Measurements from ENCODE around the gene PTPN22. TPM values are rescaled to one million over a fixed set of nuclear protein-coding genes. Genes with fewer than 3 reads are reported as not detected.

Gene PTPN22
- total RNA-seq, 2 experiments from 2014 or later = 54.0 to 56.0 TPM

DNA sequence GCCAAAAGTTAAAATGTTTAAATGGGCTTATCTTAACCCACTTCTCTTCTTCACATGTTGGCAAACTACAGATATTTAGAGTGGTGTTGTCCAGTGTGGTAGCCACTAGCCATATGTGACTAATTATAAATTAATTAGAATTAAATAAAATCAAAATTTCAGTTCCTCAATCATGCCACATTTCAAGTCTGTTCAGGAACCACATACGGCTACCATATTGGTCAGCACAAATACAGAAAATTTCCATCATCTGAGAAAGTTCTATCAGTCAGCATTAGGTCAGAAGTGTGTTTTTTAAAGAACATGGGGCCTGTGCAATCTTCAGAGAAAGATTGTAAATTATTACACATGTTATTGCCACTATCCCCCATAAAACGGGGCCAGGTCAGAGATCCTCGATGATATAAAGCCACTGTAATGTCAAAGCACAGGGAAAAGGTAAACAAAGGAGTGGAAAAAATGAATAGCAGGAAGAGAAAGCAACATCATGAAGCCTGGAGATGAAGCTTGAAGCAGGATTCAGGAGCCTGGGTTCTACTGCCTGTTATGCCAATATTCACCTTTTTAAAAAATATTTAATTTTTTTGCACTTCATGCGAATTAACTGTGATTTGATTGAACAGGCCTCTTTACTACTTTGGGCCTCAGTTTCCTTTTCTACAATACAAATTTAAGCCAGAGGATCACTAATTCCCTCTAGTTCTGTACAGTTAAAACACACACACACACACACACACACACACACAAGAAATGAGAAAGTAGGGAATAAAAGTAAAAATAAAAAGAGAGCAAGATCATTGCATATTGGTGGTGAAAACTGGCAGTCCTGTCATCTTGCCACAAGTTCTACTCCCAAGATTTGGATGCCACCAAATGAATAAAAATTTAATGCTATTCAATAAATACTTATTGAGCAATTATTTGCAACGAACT is 61.6 kb downstream of the PTPN22 start:
- Mint-ChIP-seq H3K4me1 (ENCODE audit: low read depth) (peaks cover 48% of the 10 kb centered on the region), H3K27me3 (no peaks in the 10 kb centered on the region), H3K27ac (peak overlapping the region; percentile 79), H3K9me3 (no peaks in the 10 kb centered on the region), H3K4me3 (peak overlapping the region; percentile 96), H3K36me3 (ENCODE audit: low read depth) (peaks cover 20% of the 10 kb centered on the region)
- TF ChIP-seq, protein P1, sequence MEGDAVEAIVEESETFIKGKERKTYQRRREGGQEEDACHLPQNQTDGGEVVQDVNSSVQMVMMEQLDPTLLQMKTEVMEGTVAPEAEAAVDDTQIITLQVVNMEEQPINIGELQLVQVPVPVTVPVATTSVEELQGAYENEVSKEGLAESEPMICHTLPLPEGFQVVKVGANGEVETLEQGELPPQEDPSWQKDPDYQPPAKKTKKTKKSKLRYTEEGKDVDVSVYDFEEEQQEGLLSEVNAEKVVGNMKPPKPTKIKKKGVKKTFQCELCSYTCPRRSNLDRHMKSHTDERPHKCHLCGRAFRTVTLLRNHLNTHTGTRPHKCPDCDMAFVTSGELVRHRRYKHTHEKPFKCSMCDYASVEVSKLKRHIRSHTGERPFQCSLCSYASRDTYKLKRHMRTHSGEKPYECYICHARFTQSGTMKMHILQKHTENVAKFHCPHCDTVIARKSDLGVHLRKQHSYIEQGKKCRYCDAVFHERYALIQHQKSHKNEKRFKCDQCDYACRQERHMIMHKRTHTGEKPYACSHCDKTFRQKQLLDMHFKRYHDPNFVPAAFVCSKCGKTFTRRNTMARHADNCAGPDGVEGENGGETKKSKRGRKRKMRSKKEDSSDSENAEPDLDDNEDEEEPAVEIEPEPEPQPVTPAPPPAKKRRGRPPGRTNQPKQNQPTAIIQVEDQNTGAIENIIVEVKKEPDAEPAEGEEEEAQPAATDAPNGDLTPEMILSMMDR (IDR thresholded peaks at IDR 0.05) = no peak
- ATAC-seq (no peak), DNase-seq (no peak)
- CTCF ChIA-PET = no interaction called here
- POLR2A ChIA-PET = no interaction called here
- intact Hi-C loops (cut with micrococcal nuclease) = loop anchor here (2.0 kb wide), 1 partner anchor 27 kb away; no protein-coding TSS in a partner anchor

GRCh38 chr1:113808450-113809195 is 62.9 kb downstream of the PTPN22 start:
- CTCF ChIA-PET = no interaction called here
- peaks cover 20% of the 10 kb centered on the region for H3K36me3 Mint-ChIP-seq (ENCODE audit: low read depth)
- H3K9me3 Mint-ChIP-seq = no peaks in the 10 kb centered on the region
- peaks cover 58% of the 10 kb centered on the region for H3K4me1 Mint-ChIP-seq (ENCODE audit: low read depth)
- DNase-seq (no peak), ATAC-seq (no peak)
- intact Hi-C loops (cut with micrococcal nuclease) = no loop called here
- H3K27ac Mint-ChIP-seq = peak overlapping the region; percentile 42
- no peaks in the 10 kb centered on the region for H3K27me3 Mint-ChIP-seq
- TF ChIP-seq, protein P1 (IDR thresholded peaks at IDR 0.05) = no peak
- POLR2A ChIA-PET = interaction anchor here (1.1 kb wide), 1 partner anchor 28 kb away, joined by 4 read pairs; no protein-coding TSS in a partner anchor
- peak overlapping the region; percentile 96 for H3K4me3 Mint-ChIP-seq

DNA sequence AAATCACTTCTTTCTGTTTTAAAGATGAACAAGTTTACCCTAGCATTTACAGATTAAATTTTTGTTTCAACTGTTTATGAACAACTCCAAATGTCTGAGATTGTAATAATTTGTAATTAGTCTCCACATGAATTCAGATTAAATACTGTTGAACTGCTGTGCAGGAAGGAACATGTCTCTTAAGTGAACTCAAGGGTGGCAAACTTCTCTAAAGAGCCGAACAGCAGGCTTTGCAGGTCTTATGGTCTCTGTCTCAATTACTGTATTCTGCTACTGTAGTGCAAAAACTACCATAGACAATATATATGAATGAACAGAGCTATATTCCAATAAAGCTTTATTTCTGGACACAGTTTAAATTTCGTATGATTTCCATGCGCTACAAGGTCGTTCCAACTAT is 65.9 kb downstream of the PTPN22 start:
- Mint-ChIP-seq H3K4me1 (ENCODE audit: low read depth) (peaks cover 79% of the 10 kb centered on the region), H3K36me3 (ENCODE audit: low read depth) (peaks cover 24% of the 10 kb centered on the region), H3K27ac (no peak overlapping the region), H3K4me3 (no peak overlapping the region), H3K9me3 (no peaks in the 10 kb centered on the region), H3K27me3 (no peaks in the 10 kb centered on the region)
- ChIA-PET CTCF (no interaction called here), POLR2A (interaction anchor here (0.7 to 1.6 kb wide), 4 partner anchors 32 to 152 kb away, joined by 3 to 5 read pairs (median 4); partner anchors contain the start of gene PHTF1)
- TF ChIP-seq, protein P1 (IDR thresholded peaks at IDR 0.05) = no peak
- no peak for ATAC-seq
- intact Hi-C loops (cut with micrococcal nuclease) = no loop called here
- no peak for DNase-seq

- intact Hi-C loops (cut with micrococcal nuclease) = no loop called here
- TF ChIP-seq, protein P1 (IDR thresholded peaks at IDR 0.05) = no peak
- Mint-ChIP-seq H3K36me3 (ENCODE audit: low read depth) (peaks cover 24% of the 10 kb centered on the region), H3K4me1 (ENCODE audit: low read depth) (peaks cover 81% of the 10 kb centered on the region), H3K27ac (no peak overlapping the region), H3K9me3 (no peaks in the 10 kb centered on the region), H3K27me3 (no peaks in the 10 kb centered on the region), H3K4me3 (no peak overlapping the region)
- POLR2A ChIA-PET = interaction anchor here (0.8 to 1.6 kb wide), 3 partner anchors 32 to 63 kb away, joined by 3 to 5 read pairs (median 5); partner anchors contain the start of gene PHTF1
- no peak for DNase-seq
- CTCF ChIA-PET = no interaction called here
- no peak for ATAC-seq
These were observed 66.3 kb downstream of the PTPN22 start for GRCh38 chr1:113805256-113805531.
